Lower leg skin (tissue), 3 donors: ENCODE data around the gene GRM8.

ENCODE experiments used
- CTCF ChIP-seq, 3 donors: fragments of 450-650 bp; IDR thresholded peaks; one replicate each; pipeline ENCODE4 v1.5.1; 2016; ENCODE audit warnings: antibody characterized with exemption in 3 of 3, mild to moderate bottlenecking in 3 of 3, moderate library complexity in 2 of 3
- POLR2A ChIP-seq, 2 donors: fragments of 450-650 bp; IDR thresholded peaks; one replicate each; pipeline ENCODE4 v1.6.1; 2016 to 2017; ENCODE audit warnings: antibody characterized with exemption in 2 of 2, mild to moderate bottlenecking in 1 of 2, moderate library complexity in 1 of 2

- TF ChIP-seq CTCF (IDR thresholded peaks at IDR 0.05) (no peak), POLR2A (IDR thresholded peaks at IDR 0.05) (no peak)
Measured at GRCh38 chr7:126606331-126606730, 646.4 kb downstream of the GRM8 start.
